Measurements from ENCODE around the gene CASS4.
A peak's percentile ranks its signal among the peaks of the same experiment; 100 is the strongest.

The CASS4 gene

GRCh38 chr20:56451056-56451765 lies 39.2 kb downstream of the CASS4 start:
- no peaks in the 10 kb centered on the region for H3K27me3 ChIP-seq (ENCODE audit: control insufficient read depth, insufficient read depth, low read length)

GRCh38 chr20:56453352-56453751 lies 41.3 kb downstream of the CASS4 start:
- H3K4me1 ChIP-seq (ENCODE audit: control insufficient read depth, insufficient read depth, low read length) = no peaks in the 10 kb centered on the region
- H3K4me2 ChIP-seq (ENCODE audit: low read length) = no peak overlapping the region
- no peak overlapping the region for H3K4me3 ChIP-seq (ENCODE audit: low read length)
- H3K36me3 ChIP-seq (ENCODE audit: insufficient read depth, low read length) = no peaks in the 10 kb centered on the region
- H3K27me3 ChIP-seq (ENCODE audit: control insufficient read depth, insufficient read depth, low read length) = no peaks in the 10 kb centered on the region
- H3K9me3 ChIP-seq (replicated peaks; ENCODE audit: low read length) = no peaks in the 10 kb centered on the region
- H3K9ac ChIP-seq (ENCODE audit: low read depth, low read length) = no peak overlapping the region

More at GRCh38 chr20:56451056-56451765, 39.2 kb downstream of the CASS4 start:
- Histone ChIP-seq H3K4me2 (ENCODE audit: low read length) (no peak overlapping the region), H3K36me3 (ENCODE audit: insufficient read depth, low read length) (no peaks in the 10 kb centered on the region), H3K4me3 (ENCODE audit: low read length) (no peak overlapping the region), H3K9ac (ENCODE audit: low read depth, low read length) (no peak overlapping the region), H3K9me3 (replicated peaks; ENCODE audit: low read length) (no peaks in the 10 kb centered on the region), H3K4me1 (ENCODE audit: control insufficient read depth, insufficient read depth, low read length) (no peaks in the 10 kb centered on the region)

GRCh38 chr20:56454754-56455153 lies 42.7 kb downstream of the CASS4 start:
- H3K4me2 ChIP-seq (ENCODE audit: low read length) = no peak overlapping the region
- H3K9ac ChIP-seq (ENCODE audit: low read depth, low read length) = no peak overlapping the region
- H3K27me3 ChIP-seq (ENCODE audit: control insufficient read depth, insufficient read depth, low read length) = no peaks in the 10 kb centered on the region
- H3K9me3 ChIP-seq (replicated peaks; ENCODE audit: low read length) = no peaks in the 10 kb centered on the region
- no peaks in the 10 kb centered on the region for H3K36me3 ChIP-seq (ENCODE audit: insufficient read depth, low read length)
- H3K4me3 ChIP-seq (ENCODE audit: low read length) = no peak overlapping the region
- no peaks in the 10 kb centered on the region for H3K4me1 ChIP-seq (ENCODE audit: control insufficient read depth, insufficient read depth, low read length)

- Histone ChIP-seq H3K36me3 (ENCODE audit: insufficient read depth, low read length) (no peaks in the 10 kb centered on the region), H3K9me3 (replicated peaks; ENCODE audit: low read length) (no peaks in the 10 kb centered on the region), H3K27me3 (ENCODE audit: control insufficient read depth, insufficient read depth, low read length) (peaks cover 6% of the 10 kb centered on the region)
Observed at GRCh38 chr20:56458206-56458821, 46.3 kb downstream of the CASS4 start.

GRCh38 chr20:56460459-56460858 lies 48.4 kb downstream of the CASS4 start:
- Histone ChIP-seq H3K9me3 (replicated peaks; ENCODE audit: low read length) (no peaks in the 10 kb centered on the region), H3K36me3 (ENCODE audit: insufficient read depth, low read length) (no peaks in the 10 kb centered on the region), H3K4me1 (ENCODE audit: control insufficient read depth, insufficient read depth, low read length) (no peaks in the 10 kb centered on the region), H3K27me3 (ENCODE audit: control insufficient read depth, insufficient read depth, low read length) (peaks cover 6% of the 10 kb centered on the region), H3K9ac (ENCODE audit: low read depth, low read length) (no peak overlapping the region), H3K4me3 (ENCODE audit: low read length) (no peak overlapping the region), H3K4me2 (ENCODE audit: low read length) (no peak overlapping the region)

More at GRCh38 chr20:56458206-56458821, 46.3 kb downstream of the CASS4 start:
- no peak overlapping the region for H3K4me3 ChIP-seq (ENCODE audit: low read length)
- H3K9ac ChIP-seq (ENCODE audit: low read depth, low read length) = no peak overlapping the region
- no peaks in the 10 kb centered on the region for H3K4me1 ChIP-seq (ENCODE audit: control insufficient read depth, insufficient read depth, low read length)
- H3K4me2 ChIP-seq (ENCODE audit: low read length) = no peak overlapping the region

GRCh38 chr20:56461576-56461975 lies 49.5 kb downstream of the CASS4 start:
- Histone ChIP-seq H3K36me3 (ENCODE audit: insufficient read depth, low read length) (no peaks in the 10 kb centered on the region), H3K9ac (ENCODE audit: low read depth, low read length) (no peak overlapping the region), H3K9me3 (replicated peaks; ENCODE audit: low read length) (no peaks in the 10 kb centered on the region), H3K4me1 (ENCODE audit: control insufficient read depth, insufficient read depth, low read length) (no peaks in the 10 kb centered on the region), H3K27me3 (ENCODE audit: control insufficient read depth, insufficient read depth, low read length) (peaks cover 6% of the 10 kb centered on the region), H3K4me3 (ENCODE audit: low read length) (no peak overlapping the region), H3K4me2 (ENCODE audit: low read length) (no peak overlapping the region)

- Histone ChIP-seq H3K9me3 (replicated peaks; ENCODE audit: low read length) (no peaks in the 10 kb centered on the region), H3K4me3 (ENCODE audit: low read length) (no peak overlapping the region), H3K4me2 (ENCODE audit: low read length) (no peak overlapping the region), H3K9ac (ENCODE audit: low read depth, low read length) (no peak overlapping the region), H3K4me1 (ENCODE audit: control insufficient read depth, insufficient read depth, low read length) (peaks cover 6% of the 10 kb centered on the region), H3K36me3 (ENCODE audit: insufficient read depth, low read length) (no peaks in the 10 kb centered on the region), H3K27me3 (ENCODE audit: control insufficient read depth, insufficient read depth, low read length) (peaks cover 6% of the 10 kb centered on the region)
Observed at GRCh38 chr20:56463428-56463827, 51.4 kb downstream of the CASS4 start.

- Histone ChIP-seq H3K9me3 (replicated peaks; ENCODE audit: low read length) (no peaks in the 10 kb centered on the region), H3K4me2 (ENCODE audit: low read length) (no peak overlapping the region), H3K4me1 (ENCODE audit: control insufficient read depth, insufficient read depth, low read length) (peaks cover 13% of the 10 kb centered on the region), H3K9ac (ENCODE audit: low read depth, low read length) (no peak overlapping the region), H3K27me3 (ENCODE audit: control insufficient read depth, insufficient read depth, low read length) (peaks cover 6% of the 10 kb centered on the region), H3K4me3 (ENCODE audit: low read length) (no peak overlapping the region), H3K36me3 (ENCODE audit: insufficient read depth, low read length) (peaks cover 6% of the 10 kb centered on the region)
Observed at GRCh38 chr20:56465997-56466396, 53.9 kb downstream of the CASS4 start.

GRCh38 chr20:56467968-56468315 lies 55.9 kb downstream of the CASS4 start:
- H3K4me3 ChIP-seq (ENCODE audit: low read length) = peak overlapping the region; percentile 82
- H3K36me3 ChIP-seq (ENCODE audit: insufficient read depth, low read length) = peaks cover 8% of the 10 kb centered on the region
- H3K9ac ChIP-seq (ENCODE audit: low read depth, low read length) = peak overlapping the region; percentile 98
- H3K4me1 ChIP-seq (ENCODE audit: control insufficient read depth, insufficient read depth, low read length) = peaks cover 13% of the 10 kb centered on the region
- H3K27me3 ChIP-seq (ENCODE audit: control insufficient read depth, insufficient read depth, low read length) = no peaks in the 10 kb centered on the region
- peak overlapping the region; percentile 88 for H3K4me2 ChIP-seq (ENCODE audit: low read length)
- H3K9me3 ChIP-seq (replicated peaks; ENCODE audit: low read length) = no peaks in the 10 kb centered on the region

- peak within 1 kb of the TSS; percentile 98 for H3K9ac ChIP-seq (ENCODE audit: low read depth, low read length)
- H3K4me3 ChIP-seq (ENCODE audit: low read length) = peak within 1 kb of the TSS; percentile 82
- no peaks in the 10 kb centered on the region for H3K9me3 ChIP-seq (replicated peaks; ENCODE audit: low read length)
- H3K4me1 ChIP-seq (ENCODE audit: control insufficient read depth, insufficient read depth, low read length) = peaks cover 13% of the 10 kb centered on the region
- H3K27me3 ChIP-seq (ENCODE audit: control insufficient read depth, insufficient read depth, low read length) = no peaks in the 10 kb centered on the region
- H3K4me2 ChIP-seq (ENCODE audit: low read length) = peak within 1 kb of the TSS; percentile 96
- peaks cover 13% of the 10 kb centered on the region for H3K36me3 ChIP-seq (ENCODE audit: insufficient read depth, low read length)
Observed at GRCh38 chr20:56468316-56469076, 56.4 kb downstream of the CASS4 start, which contains the start of gene RTF2. TSS of gene RTF2 (plus strand) at chr20:56468627. CDS start at chr20:56468698, 71 bp downstream.

GRCh38 chr20:56469077-56469449 lies 57.0 kb downstream of the CASS4 start:
- H3K9ac ChIP-seq (ENCODE audit: low read depth, low read length) = peak overlapping the region; percentile 98
- peak overlapping the region; percentile 82 for H3K4me3 ChIP-seq (ENCODE audit: low read length)
- peaks cover 13% of the 10 kb centered on the region for H3K4me1 ChIP-seq (ENCODE audit: control insufficient read depth, insufficient read depth, low read length)
- H3K36me3 ChIP-seq (ENCODE audit: insufficient read depth, low read length) = peaks cover 18% of the 10 kb centered on the region
- H3K9me3 ChIP-seq (replicated peaks; ENCODE audit: low read length) = no peaks in the 10 kb centered on the region
- no peaks in the 10 kb centered on the region for H3K27me3 ChIP-seq (ENCODE audit: control insufficient read depth, insufficient read depth, low read length)
- H3K4me2 ChIP-seq (ENCODE audit: low read length) = peak overlapping the region; percentile 96
